ENCODE measurements around the gene NET1. TPM values are rescaled to one million over a fixed set of nuclear protein-coding genes. Genes with fewer than 3 reads are reported as not detected.

The NET1 gene
- total RNA-seq, 1 donor from 2014 or later, result 51.4 TPM

DNA sequence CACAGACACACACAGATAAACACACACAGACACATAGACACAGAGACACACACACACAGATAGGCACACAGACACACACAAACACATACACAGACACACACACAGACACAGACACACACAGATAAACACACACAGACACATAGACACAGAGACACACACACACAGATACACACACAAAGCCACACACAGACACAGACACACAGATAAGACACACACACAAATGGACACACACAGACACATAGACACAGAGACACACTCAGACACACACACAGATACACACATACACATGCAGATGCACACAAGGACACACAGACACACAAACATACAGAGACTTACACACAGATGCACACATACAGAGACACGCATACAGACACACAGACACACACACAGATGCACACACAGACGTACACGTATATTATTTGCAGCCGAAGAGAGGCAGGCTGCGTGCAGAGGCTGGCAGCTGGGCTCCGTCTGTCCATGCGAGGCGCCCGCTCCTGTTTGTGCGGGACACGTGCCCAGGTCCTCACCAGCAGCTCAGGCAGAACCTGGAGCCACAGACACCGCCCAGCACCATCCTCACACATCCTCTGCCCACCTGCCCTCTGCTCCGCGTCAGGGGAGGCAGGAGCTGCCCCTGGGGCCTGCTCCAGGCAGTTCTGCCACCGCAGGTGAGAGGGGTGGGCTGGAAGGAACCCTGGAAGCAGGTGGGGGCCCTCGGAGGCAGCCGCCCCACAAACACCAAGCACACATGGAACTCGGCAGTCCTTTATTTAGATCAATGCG, 85.8 kb downstream of the NET1 start:
- intact Hi-C loops (cut with micrococcal nuclease), result no loop called here

DNA sequence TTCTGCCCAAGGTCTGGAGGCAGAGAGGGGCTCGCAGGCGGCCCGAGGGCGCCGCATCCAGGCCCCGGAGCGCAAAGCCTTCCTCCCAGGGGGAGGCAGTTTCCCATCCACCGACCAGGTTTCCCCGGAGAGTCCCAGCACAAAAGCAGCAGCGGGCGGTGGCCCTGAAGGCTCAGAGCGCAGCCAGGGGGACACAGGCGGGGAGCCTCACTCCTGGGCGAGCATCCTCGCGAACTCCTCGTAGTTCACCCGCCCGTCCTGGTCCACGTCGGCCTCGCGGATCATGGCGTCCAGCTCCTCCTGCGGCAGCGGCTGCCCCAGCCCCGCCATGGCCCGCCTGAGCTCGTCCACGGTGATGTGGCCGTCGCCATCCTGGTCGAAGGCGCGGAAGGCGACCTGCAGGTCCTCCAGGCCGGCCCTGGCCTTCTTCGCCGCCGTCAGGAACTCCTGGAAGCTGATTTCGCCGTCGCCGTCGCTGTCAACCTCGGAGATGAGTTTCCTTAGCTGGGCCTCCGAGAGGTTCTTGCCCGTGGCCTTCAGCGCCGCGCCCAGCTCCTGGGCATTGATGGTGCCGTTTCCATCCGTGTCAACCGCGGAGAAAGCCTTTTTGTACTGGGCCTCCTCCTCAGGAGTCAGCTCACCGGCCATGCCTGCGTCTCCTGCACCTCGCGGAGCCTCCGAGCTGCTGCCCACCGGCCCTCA, 86.6 kb downstream of the NET1 start:
- intact Hi-C loops (cut with micrococcal nuclease), result no loop called here

DNA sequence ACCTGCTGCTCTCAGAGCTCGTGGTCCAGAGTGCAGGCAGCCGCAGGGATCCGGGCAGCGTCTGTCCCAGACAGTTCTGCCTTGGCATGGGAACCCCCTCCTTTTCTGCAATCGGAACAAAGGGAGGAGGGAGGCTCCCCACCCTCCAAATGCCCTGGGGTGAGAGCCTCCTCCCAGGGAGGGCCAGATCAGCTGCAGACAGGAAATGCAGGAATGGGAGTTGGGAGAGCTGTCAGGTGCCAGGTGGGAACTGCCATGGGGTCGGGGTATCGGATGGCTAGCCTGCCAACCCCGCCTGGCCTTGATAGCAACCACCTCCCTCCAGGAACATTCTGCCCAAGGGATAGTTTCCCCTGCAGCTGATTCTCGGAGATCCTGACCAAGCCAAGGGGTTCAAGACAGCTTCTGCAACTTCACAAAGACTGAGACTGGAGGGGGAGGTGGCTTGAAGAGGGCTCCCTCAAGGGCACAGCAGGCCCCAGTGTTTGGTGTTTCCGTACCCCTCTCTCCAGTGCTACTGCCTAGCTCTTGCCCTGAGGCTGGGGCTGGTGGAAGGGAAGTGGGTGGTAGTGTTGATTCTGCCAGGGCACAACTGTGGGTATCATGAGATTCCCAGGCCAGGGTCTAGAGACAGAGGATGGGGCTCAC, 87.3 kb downstream of the NET1 start, which contains the start of gene CALML5:
TSS of gene CALML5 (minus strand) at position 78 of the 648 bp plus-strand sequence. CDS start 132 bp downstream, outside the sequence.
- intact Hi-C loops (cut with micrococcal nuclease), result no loop called here

DNA sequence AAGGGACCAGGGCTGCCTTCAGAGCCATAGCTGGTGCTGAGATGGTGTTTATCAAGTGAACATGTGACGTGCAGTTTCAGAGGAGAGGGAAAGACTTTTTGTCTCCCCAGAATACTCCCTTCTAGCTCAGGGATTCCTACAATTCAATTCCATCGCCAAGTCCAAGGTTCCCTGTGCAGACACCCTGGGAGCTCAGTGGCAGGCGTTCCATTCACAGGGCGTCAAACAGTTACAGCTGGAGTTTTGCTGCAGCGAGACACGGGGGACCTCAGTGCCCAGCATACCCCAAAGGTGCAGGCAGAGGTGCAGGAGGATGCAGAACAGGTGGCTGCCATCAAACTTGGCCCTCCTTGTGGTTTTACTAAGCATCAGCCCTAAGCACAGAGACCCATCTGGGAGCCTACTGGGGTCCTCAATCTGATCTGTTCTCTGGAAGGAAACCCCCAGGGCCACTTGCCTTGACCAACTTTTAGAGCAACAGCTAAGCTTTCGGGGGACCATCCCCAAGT, 87.9 kb downstream of the NET1 start:
- intact Hi-C loops (cut with micrococcal nuclease), result no loop called here

DNA sequence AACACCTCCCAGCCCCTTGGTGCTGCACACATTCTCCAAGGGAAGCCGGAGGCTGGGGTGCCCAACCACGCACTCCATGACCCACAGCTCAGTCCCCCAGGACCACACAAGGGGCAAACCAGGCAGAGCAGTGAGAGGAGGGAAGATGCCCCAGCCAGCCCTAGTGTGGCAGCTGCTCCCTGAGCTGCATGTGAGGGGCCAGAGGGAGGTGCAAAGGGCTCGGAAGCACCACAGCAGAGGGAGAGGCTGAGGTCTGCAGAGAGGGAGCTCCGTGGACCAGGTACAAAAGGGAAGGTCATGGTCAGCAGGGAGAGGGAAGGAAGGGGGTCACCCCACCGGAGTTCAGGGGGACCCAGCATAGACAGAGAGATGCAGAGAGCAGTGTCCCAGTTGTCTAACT, 88.6 kb downstream of the NET1 start:
- intact Hi-C loops (cut with micrococcal nuclease), result no loop called here

DNA sequence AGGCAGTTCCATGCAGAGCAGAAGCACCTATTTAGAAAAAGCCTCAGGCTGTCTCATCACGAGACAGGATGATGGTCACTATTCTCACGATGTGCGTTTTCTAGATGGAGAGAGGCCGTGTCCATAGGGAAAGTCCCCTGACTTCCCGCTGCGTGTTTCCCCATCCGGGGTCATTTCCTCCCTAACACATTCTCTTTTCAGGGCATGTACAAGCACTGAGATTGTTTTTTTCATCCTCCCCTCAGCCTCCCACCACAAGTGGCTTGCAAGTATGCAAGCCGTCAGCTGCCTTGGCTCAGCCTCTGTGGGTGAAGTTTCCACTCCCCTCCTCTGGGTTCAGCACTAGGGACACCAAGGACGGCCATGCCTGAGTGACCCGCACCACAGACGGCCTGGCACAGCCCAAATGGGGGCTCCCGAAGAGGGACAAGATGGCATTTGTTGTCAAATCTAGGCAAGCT, 89.7 kb downstream of the NET1 start:
- intact Hi-C loops (cut with micrococcal nuclease), result no loop called here

DNA sequence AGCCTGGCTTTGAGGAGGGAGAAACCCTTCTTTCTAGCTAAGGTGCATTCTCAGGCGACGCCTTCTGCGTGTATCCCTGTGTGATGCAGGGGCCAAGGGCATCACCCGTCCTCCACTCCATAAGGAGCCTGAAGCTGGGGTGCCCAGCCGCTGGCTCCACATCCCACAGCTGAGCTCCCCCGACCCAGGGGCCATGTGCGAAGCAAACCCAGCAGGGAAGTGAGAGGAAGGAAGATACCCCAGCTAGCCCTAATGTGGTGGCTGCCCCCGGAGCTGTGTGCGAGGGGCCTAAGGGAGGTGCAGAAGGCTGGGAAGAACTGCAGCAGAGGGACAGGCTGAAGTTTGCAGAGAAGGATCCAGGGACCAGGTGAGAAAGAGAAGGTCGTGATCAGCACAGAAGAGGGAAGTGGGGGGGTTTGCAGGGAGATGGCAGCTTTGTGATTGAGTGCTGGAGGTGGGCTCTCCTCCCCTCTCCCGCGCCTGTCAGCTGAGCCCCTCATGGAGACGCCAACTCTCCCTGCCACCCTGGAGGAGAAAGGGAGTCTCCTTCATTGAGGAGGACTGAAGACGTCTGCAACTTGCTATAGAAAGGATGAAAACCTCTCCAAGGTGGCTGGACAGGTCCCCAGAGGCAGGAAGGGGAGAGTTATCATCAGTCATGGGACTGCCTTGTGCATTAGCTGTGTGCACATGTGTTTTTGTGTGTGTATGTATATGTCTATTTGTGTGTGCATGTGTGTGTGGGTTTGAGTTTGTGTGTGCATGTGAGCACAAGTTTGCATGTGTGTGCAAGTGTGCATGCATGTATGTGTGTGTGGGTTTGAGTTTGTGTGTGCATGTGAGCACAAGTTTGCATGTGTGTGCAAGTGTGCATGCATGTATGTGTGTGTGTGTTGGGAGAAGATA, 90.5 kb downstream of the NET1 start:
- intact Hi-C loops (cut with micrococcal nuclease), result no loop called here

DNA sequence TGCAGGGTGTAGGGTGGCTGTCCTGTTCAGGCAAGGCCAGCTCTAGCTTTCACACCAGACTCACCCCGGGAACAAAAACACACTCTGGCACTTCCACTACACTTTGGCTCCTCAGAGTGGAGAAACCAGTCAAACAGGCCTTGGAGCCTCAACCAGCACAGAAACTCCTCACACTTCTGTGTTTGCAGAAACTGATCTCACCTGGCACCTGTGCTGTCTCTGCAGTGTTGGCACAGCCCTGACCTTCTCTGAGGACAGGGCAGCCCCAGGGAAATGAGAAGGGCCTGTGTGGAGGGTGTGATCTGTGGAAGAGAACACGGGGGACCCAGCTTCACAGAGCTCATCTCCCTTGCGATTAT, 91.1 kb downstream of the NET1 start:
- intact Hi-C loops (cut with micrococcal nuclease), result no loop called here

DNA sequence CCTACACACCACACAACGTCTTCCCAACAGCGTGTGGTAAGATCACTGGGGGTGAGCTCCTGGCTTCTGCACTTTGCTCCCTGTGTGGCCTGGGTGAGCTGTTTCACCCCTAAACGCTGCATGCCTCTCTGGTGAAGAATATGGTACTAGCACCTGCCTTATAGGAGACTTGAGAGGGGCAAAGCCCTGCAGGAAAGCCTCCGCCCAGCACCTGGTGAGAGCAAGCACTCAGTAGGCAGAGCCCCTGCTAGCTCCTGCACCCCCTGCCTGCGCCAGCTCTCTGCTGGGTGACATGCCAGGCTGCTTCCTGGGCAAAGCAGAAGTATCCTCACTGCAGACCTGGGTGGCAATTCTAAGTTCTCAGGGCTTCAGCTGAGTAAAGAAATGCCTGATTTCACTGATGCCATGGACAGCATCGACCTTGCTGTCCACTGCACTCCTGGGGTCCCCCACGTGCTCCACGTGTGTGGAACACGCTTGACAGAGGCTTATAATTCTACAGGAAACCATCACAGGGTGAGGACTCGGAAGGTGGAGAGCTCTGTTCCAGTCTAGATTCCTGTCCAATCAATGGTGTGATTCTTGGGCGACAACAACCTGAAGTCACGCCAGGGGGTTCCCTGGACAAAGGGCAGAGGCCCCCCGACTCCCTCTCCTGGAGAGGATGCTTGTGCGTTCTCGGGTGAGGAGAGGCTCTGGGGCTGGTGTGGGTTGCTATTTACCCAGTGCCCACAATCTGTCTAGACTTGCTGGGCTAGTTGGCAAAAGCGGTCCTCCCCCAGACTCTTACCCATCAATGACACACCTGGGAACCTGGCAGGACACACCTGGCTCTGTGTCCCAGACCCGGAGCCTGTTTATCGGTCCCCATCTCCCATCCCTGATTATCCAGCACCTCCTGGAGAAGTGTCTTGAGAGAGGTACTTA, 92.1 kb downstream of the NET1 start:
- intact Hi-C loops (cut with micrococcal nuclease), result no loop called here

DNA sequence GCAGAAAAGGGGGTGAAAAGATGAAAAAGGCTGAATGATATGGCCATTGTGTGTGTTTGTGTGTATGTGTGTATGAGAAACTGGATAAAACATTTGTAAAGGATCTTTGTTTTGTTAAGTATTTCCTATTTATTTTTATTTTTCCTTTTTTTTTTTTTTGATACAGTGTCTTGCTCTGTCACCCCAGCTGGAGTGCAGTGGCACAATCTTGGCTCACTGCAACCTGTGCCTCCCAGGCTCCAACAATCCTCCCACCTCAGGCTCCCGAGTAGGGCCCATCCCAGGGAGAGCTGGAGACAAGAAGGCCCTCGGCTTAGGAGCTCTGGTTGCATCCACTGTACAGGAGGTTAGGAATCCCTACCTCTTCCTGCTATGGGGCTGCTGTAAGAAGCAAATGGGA, 93.9 kb downstream of the NET1 start:
- intact Hi-C loops (cut with micrococcal nuclease), result no loop called here

DNA sequence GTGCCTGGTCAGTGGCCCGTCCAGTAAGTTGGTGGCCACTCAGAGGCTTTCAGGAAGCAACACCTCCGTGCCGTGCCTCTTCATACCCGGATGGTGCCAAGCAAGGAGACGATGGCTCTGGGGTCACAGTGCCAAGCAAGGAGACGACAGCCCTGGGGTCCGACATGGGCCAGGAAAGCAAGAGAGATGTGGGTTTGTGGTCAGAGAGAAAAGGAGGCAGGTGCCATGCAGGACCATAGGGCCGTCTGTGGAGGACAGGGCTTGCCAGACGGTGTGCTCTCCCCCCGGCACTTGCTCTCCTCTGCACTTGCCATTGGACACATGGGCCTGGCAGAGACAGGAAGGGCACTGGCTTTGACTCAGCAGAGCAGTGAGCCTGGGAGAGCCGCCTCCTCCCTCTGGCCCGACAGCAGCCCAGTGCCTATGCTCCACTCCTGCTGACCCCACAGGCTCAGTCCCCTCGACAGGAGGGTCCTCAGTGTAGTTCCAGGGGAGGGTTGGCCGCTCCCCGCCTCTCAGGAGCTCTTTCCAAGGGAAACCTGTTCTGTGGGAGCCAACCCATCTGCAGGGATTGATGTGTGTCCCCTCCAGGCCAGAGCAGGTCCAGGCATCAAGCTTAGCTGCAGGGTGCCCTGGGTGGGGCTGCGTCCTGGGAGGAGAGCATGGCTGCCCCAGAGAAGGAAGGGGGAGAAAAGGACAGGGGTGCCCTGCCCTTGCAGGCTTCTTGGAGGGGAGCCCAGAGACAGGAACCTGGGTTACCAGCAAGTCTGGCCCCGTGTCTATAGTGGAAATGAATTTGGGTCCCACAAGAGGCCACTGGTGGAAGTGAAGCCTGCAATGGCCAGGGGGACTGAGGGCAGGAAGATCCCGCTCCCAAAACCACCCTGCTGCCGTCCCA, 94.6 kb downstream of the NET1 start:
- intact Hi-C loops (cut with micrococcal nuclease), result no loop called here

DNA sequence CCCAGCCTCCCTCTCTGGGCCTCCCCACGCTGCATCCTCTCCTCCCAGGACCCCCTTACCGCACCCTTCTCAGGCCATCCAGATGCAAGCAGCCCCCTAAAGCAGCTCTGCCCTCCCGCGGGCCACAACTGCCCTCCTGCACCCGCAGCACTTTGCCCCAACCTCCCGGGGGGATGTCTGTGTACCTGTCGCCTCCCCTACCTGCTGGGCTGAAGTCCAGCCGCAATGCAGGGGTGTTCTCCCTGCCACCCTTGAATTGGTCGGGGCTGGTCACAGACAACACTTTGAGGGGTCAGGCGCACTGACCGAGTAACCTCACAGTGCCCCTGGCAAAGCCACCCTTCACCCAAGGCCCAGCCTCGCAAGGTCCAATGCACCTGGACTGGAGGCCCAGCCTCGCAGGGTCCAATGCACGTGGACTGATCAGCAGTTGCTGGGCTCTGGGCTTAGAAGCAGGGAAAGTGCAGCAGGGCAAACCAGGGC, 95.3 kb downstream of the NET1 start:
- intact Hi-C loops (cut with micrococcal nuclease), result no loop called here

DNA sequence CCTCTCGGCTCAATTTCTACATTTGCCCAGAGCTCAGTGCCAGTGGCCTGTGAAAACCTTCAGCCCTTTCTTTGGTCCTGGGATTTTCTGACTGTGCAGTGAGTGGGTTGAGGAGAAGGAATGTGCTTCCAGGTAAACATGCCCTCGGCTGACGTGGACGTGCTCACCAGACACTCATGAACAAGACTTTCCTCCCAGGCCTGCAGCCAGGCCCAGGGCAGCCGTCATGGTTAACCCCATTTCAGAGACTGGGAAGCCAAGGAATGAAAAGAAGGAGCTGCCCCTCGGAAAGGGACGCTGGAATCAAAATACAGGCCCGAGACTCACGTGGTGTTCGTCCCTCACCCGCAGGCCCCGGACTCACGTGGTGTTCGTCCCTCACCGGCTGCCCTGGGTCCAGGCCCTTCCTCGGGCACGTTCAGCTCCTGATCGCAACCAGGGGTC, 95.8 kb downstream of the NET1 start:
- intact Hi-C loops (cut with micrococcal nuclease), result no loop called here

Other genes starting within 250 kb of the NET1 start
- 0.20 and 0.23 TPM in 2 replicates for gene AKR1C8, start 227.4 kb upstream of the NET1 start, total RNA-seq
- not detected in 2 replicates for gene AKR1C4, start 215.7 kb upstream of the NET1 start, total RNA-seq
- gene UCN3, start 47.6 kb upstream of the NET1 start, total RNA-seq, result not detected in 2 replicates
- gene TUBAL3, start 7.7 kb upstream of the NET1 start, total RNA-seq, result not detected in 2 replicates
- gene CALML5, start 87.0 kb downstream of the NET1 start, total RNA-seq, result not detected in 2 replicates
- not detected in 2 replicates for gene CALML3, start 112.4 kb downstream of the NET1 start, total RNA-seq